ENCODE measurements around the gene SETD2. TPM values are rescaled to one million over a fixed set of nuclear protein-coding genes. Genes with fewer than 3 reads are reported as not detected.
"Not testable (repeated sequence)": the region's sequence is repeated elsewhere in the genome, so short reads cannot be mapped to it uniquely, and the experiment has no call there.

Gene SETD2
- total and polyA plus RNA-seq, 8 donors: 9.3 to 96.2 (median 66.4) TPM

DNA sequence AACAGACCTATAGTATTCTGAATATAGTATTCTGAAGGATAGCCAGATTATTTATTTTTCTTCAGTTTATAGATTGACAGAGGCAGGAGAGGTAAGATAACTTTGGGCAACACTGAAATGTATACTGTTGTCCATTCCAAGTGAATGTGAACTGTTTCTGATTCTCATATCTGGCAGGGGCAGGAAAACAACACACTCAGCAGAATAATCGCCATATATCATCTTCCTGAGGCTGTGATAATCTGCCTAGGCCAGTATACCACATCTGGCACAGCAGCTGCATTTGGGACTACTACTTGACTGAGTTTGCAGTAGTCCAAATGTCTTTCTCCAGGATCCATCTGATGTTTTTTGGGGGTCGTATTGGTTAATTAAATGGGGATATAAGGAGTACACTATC is 22.4 kb upstream of the SETD2 start:
- TF ChIP-seq, protein P1, sequence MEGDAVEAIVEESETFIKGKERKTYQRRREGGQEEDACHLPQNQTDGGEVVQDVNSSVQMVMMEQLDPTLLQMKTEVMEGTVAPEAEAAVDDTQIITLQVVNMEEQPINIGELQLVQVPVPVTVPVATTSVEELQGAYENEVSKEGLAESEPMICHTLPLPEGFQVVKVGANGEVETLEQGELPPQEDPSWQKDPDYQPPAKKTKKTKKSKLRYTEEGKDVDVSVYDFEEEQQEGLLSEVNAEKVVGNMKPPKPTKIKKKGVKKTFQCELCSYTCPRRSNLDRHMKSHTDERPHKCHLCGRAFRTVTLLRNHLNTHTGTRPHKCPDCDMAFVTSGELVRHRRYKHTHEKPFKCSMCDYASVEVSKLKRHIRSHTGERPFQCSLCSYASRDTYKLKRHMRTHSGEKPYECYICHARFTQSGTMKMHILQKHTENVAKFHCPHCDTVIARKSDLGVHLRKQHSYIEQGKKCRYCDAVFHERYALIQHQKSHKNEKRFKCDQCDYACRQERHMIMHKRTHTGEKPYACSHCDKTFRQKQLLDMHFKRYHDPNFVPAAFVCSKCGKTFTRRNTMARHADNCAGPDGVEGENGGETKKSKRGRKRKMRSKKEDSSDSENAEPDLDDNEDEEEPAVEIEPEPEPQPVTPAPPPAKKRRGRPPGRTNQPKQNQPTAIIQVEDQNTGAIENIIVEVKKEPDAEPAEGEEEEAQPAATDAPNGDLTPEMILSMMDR (IDR thresholded peaks at IDR 0.05): no peak
- DNase-seq: no peak
- H3K36me3 ChIP-seq: peaks cover 0 to 6% (median 0%) of the 10 kb centered on the region in 4 donors
- H3K4me1 ChIP-seq: no peaks in the 10 kb centered on the region
- H3K27me3 ChIP-seq: no peaks in the 10 kb centered on the region
- H3K9me3 ChIP-seq: no peaks in the 10 kb centered on the region
- 79 to 93% (median 88%) methylated on average over 2 of the region's 2 CpGs for WGBS, 5 donors
- no peak overlapping the region for H3K27ac ChIP-seq
- no peak overlapping the region for H3K4me3 ChIP-seq
- intact Hi-C loops (cut with DNase I; ENCODE audit: low total_unique reads): no loop called here

DNA sequence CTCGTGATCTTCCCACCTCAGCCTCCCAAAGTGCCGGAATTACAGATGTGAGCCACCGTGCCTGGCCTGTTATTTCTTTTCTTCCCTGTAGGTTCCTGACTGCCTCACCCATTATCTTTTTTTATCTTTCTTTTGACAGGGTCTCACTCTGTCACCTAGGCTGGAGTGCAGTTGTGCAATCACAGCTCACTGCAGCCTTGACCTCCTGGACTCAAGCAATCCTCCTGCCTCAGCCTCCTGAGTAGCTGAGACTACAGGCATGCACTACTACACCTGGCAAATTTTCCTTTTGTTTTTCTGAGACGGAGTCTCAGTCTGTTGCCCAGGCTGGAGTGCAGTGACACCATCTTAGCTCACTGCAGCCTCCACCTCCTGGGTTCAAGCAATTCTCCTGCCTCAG is 17.8 kb upstream of the SETD2 start:
- H3K27ac ChIP-seq; intact Hi-C loops (cut with DNase I; ENCODE audit: low total_unique reads); H3K27me3 ChIP-seq; H3K9me3 ChIP-seq; DNase-seq; H3K4me3 ChIP-seq; H3K4me1 ChIP-seq: not testable (repeated sequence)
- H3K36me3 ChIP-seq: peaks cover 4 to 27% (median 19%) of the 10 kb centered on the region in 4 donors
- 89 to 95% (median 93%) methylated on average over 4 of the region's 4 CpGs for WGBS, 5 donors

DNA sequence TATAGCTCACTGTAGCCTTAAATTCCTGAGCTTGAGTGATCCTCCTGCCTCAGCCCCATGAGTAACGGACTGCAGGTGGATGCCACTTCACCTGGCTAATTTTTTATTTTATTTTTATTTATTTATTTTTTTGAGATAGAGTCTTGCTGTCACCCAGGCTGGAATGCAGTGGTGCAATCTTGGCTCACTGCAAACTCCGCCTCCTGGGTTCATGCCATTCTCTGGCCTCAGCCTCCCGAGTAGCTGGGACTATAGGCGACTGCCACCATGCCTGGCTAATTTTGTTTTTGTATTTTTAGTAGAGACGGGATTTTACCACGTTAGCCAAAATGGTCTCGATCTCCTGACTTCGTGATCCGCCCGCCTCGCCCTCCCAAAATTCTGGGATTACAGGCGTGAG is 16.1 kb upstream of the SETD2 start:
- 89 to 92% (median 90%) methylated on average over 12 of the region's 12 CpGs for WGBS, 5 donors
- intact Hi-C loops (cut with DNase I; ENCODE audit: low total_unique reads): not testable (repeated sequence)

DNA sequence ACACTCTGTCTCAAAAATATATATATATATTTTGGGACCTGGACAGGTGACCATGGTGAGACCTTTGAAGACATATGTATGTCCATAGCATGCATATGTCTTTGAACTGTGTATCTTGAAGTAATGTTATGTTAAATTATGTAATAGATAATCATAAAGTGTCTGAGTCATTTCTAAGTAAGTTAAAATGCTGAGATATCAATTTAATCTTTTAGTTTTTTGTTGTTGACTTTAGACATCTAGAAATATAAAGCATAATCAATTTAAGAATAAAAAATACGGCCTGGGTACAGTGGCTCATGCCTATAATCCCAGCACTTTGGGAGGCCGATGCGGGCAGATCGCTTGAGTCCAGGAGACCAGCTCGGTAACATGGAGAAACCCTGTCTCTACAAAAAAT is 12.7 kb upstream of the SETD2 start:
- TF ChIP-seq POLR2AphosphoS5 (IDR thresholded peaks at IDR 0.05) (no peak), EP300 (IDR thresholded peaks at IDR 0.05) (no peak), POLR2A (IDR thresholded peaks at IDR 0.05) (no peak)
- TF ChIP-seq, protein P1 (IDR thresholded peaks at IDR 0.05): no peak
- intact Hi-C loops (cut with DNase I; ENCODE audit: low total_unique reads): no loop called here
- no peak for DNase-seq
- Histone ChIP-seq H3K9me3 (no peaks in the 10 kb centered on the region), H3K4me3 (no peak overlapping the region), H3K27me3 (no peaks in the 10 kb centered on the region), H3K27ac (no peak overlapping the region), H3K4me1 (no peaks in the 10 kb centered on the region), H3K36me3 (peaks cover 4 to 38% (median 29%) of the 10 kb centered on the region in 4 donors)
- 96 to 100% (median 97%) methylated on average over 5 of the region's 5 CpGs for WGBS, 5 donors

More for the DNA sequence above, 16.1 kb upstream of the SETD2 start:
- not testable (repeated sequence) for H3K9me3 ChIP-seq, DNase-seq, H3K27me3 ChIP-seq, H3K4me1 ChIP-seq, H3K27ac ChIP-seq, H3K4me3 ChIP-seq
- peaks cover 4 to 34% (median 25%) of the 10 kb centered on the region in 4 donors for H3K36me3 ChIP-seq

DNA sequence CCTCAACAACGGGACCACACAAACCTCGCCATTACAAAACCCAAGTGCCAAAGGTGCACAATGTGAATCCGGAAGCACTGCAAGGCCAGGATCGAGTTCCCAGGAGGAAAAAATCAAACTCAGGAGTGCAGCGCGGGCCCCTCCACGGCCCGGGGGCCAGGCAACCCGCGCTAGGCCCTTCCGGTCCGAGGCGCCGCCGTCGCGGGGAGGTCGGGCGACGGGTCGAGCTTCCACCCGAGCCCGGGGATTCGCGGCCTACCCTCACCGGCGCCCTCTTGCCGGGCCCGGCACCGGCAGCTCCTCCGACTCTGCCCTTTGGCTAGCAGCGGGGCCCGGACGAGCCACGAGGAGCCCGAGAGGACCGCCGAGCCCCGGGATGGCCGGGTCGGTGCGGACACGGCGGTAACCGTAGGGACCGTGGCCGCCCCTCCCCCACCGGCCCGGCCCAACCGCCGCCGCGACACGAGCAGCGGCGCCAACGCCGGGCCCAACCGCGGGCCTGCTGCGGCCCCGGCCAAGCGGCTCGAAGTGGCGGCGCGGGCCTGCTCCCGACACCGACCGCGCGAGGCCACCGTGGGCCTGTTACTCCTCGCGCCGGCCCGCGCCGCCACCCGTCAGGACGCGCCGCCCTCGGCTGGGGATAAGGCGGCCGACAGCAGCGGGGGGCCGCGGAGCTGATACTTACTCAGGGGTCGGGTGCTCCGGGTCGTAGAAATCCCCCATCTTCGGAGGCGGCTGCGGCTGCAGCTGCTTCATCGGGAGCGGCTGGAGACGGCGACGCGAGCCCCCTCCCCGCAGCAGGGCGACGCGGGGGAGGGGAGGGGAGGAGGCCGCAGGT is 525 bp downstream of the SETD2 start:
- intact Hi-C loops (cut with DNase I; ENCODE audit: low total_unique reads): no loop called here
- 0 to 1% (median 1%) methylated on average over 19 to 106 of the region's 106 CpGs for WGBS, 5 donors
- Histone ChIP-seq H3K9me3 (no peaks in the 10 kb centered on the region), H3K27me3 (no peaks in the 10 kb centered on the region), H3K4me1 (peaks cover 51 to 66% (median 61%) of the 10 kb centered on the region in 4 donors), H3K4me3 (peak overlapping the region; percentile 77 to 95 (median 87)), H3K27ac (peak overlapping the region; percentile 92 to 99 (median 96)), H3K36me3 (no peaks in the 10 kb centered on the region)
- TF ChIP-seq POLR2AphosphoS5 (IDR thresholded peaks at IDR 0.05): no peak
- TF ChIP-seq EP300 (IDR thresholded peaks at IDR 0.05): no peak
- no peak for TF ChIP-seq POLR2A (IDR thresholded peaks at IDR 0.05)
- TF ChIP-seq, protein P1 (IDR thresholded peaks at IDR 0.05): no peak
- peak; percentile 48 to 78 for DNase-seq

Measured in stomach (tissue), 9 donors.